Keratinocyte (primary cell): ENCODE measurements around the gene CC2D2A. TPM values are rescaled to one million over a fixed set of nuclear protein-coding genes. Genes with fewer than 3 reads are reported as not detected.

ENCODE experiments used
- DNase-seq: peaks from one replicate; pipeline ENCODE4 v3.0.0-alpha.2; 2011; ENCODE audit warnings: low read depth, missing footprints, low spot score
- FAIRE-seq: peaks from 2 replicates; lab custom pipeline; 2011; peaks lifted over from hg19 to GRCh38; lab: Jason Lieb, UNC
- H2AFZ ChIP-seq: 2 replicates; pipeline ENCODE4 v1.6.0; 2012; ENCODE audit warnings: low read length, control low read depth, inconsistent platforms; ENCODE audit not compliant: control insufficient read depth
- H3K27ac ChIP-seq: 2 replicates; pipeline ENCODE4 v1.5.1; 2011; ENCODE audit warnings: low read length; ENCODE audit not compliant: control insufficient read depth, insufficient read depth
- H3K27me3 ChIP-seq: 3 replicates; pipeline ENCODE4 v1.6.0; 2011; ENCODE audit warnings: low read length; ENCODE audit not compliant: control insufficient read depth, insufficient read depth; ENCODE audit errors: extremely low read depth
- H3K36me3 ChIP-seq, 2 experiments: 2 replicates in 1 of 2; 3 replicates in 1 of 2; pipeline ENCODE4 v1.5.1; 2011; ENCODE audit warnings: low read length in 2 of 2, mild to moderate bottlenecking in 1 of 2; ENCODE audit not compliant: control insufficient read depth in 2 of 2, insufficient read depth in 2 of 2; ENCODE audit errors: extremely low read depth in 1 of 2
- H3K4me1 ChIP-seq: 3 replicates; pipeline ENCODE4 v1.5.1; 2011; ENCODE audit warnings: low read length; ENCODE audit not compliant: control insufficient read depth, insufficient read depth; ENCODE audit errors: extremely low read depth
- H3K4me2 ChIP-seq: 3 replicates; pipeline ENCODE4 v1.6.0; 2011; ENCODE audit warnings: low read depth, low read length; ENCODE audit not compliant: control insufficient read depth, insufficient read depth; ENCODE audit errors: extremely low read depth
- H3K4me3 ChIP-seq, 3 experiments: fragments of 200-600 bp in 1 of 3; sonication (generic) in 1 of 3; 2 replicates in 2 of 3; 3 replicates in 1 of 3; pipeline ENCODE4 v1.5.1; 2011 to 2016; ENCODE audit warnings: low read length in 3 of 3, mild to moderate bottlenecking in 3 of 3, control low read depth in 2 of 3, inconsistent platforms in 1 of 3, low read depth in 1 of 3, mixed read lengths in 1 of 3, mixed run types in 1 of 3, moderate library complexity in 1 of 3; ENCODE audit not compliant: control insufficient read depth in 2 of 3, insufficient read depth in 2 of 3; ENCODE audit errors: extremely low read depth in 1 of 3
- H3K79me2 ChIP-seq: 2 replicates; pipeline ENCODE4 v1.6.0; 2012; ENCODE audit warnings: low read length; ENCODE audit not compliant: control insufficient read depth, insufficient read depth
- H3K9ac ChIP-seq: 3 replicates; pipeline ENCODE4 v1.6.0; 2011; ENCODE audit warnings: low read length; ENCODE audit not compliant: control insufficient read depth, insufficient read depth; ENCODE audit errors: extremely low read depth
- H3K9me1 ChIP-seq: 3 replicates; pipeline ENCODE4 v1.6.0; 2011; ENCODE audit warnings: low read length; ENCODE audit not compliant: control insufficient read depth, insufficient read depth; ENCODE audit errors: extremely low read depth
- H3K9me3 ChIP-seq: 2 replicates; pipeline ENCODE4 v1.5.1; 2012; ENCODE audit warnings: low read depth, low read length; ENCODE audit not compliant: control insufficient read depth
- H4K20me1 ChIP-seq: 3 replicates; pipeline ENCODE4 v1.6.0; 2011; ENCODE audit warnings: low read length; ENCODE audit not compliant: control insufficient read depth, insufficient read depth; ENCODE audit errors: extremely low read depth
- EZH2 ChIP-seq: IDR thresholded peaks from one replicate; pipeline ENCODE4 v1.6.1; 2012; ENCODE audit warnings: inconsistent platforms, mild to moderate bottlenecking, low read length, moderate library complexity
- dilution Hi-C: fragments of 300-500 bp; cut with MboI; formaldehyde crosslinking; loops from one replicate; pipeline ENCODE4 v1.7.0; 2020; ENCODE audit warnings: low sequenced_read_pairs; ENCODE audit not compliant: extremely low pct_ligation_motif_present
- polyA plus RNA-seq, 5 experiments: library from polyadenylated mRNA; depleted of rRNA in 3 of 5; stranded (reverse) in 3 of 5; stranded (forward) in 1 of 5; unstranded in 1 of 5; fragments of >200 nt; gene quantifications; 1 replicate in 1 of 5; 2 replicates in 3 of 5; 3 replicates in 1 of 5; pipeline versions ENCODE4 v1.2.1 to v1.2.3, GENCODE V29; 2011 to 2012; ENCODE audit warnings: missing spikeins in 2 of 5, low read depth in 1 of 5, low replicate concordance in 1 of 5
- TF ChIP-seq, protein P1 (sequence below), 3 experiments: IDR thresholded peaks in 1 of 3; conservative IDR thresholded peaks in 1 of 3; optimal IDR thresholded peaks in 1 of 3; 2 replicates in 2 of 3; 3 replicates in 1 of 3; pipeline versions ENCODE3 to v1.5.1; 2011; ENCODE audit warnings: low read length in 3 of 3, mild to moderate bottlenecking in 3 of 3, moderate library complexity in 2 of 3, control low read depth in 1 of 3, inconsistent platforms in 1 of 3; ENCODE audit not compliant: insufficient read depth in 2 of 3; ENCODE audit errors: extremely low read depth in 1 of 3

The CC2D2A gene
- polyA plus RNA-seq, 1 donor (not counting 4 experiments of a cell fraction or from before 2014, with no cell fraction given) = 11.8 TPM

DNA sequence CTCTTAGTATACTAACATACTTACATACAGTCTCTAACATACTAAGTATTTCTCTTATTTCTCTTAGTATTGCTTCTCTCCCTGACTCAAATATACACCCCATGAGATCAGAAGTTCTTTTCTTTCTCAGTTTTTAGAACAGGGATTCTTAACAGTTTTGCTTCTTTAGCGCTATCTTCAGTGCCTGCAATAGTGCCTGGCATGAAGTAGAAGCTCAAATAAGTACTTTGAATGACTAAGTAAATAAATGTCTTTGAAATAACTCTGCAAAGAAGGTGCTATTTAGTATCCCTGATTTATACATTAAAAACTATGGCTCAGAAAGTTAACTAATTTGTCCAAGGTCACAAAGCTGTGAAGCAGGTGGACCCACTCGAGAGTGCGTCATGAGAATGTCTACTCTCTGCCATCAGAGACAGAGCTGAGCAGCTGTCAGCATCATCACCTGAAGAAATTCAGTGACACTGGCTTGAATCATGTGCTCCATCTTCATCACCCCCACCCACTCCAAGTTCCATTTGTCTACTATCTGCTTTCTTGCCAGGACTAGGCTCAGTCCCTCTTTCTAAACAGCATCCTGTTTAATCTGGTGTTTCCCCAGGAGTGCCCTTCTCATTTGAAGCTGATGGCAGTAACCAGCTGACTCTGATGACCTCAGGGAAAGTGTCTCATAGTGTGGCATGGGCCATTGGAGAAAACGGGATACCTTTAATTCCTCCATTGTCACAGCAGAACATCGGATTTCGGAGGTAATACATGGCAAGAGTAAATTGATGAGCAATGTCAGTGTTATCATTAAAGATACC lies 83.1 kb downstream of the CC2D2A start:
- no peaks in the 10 kb centered on the region for H3K9me3 ChIP-seq
- TF ChIP-seq EZH2 = no peak
- TF ChIP-seq, protein P1, sequence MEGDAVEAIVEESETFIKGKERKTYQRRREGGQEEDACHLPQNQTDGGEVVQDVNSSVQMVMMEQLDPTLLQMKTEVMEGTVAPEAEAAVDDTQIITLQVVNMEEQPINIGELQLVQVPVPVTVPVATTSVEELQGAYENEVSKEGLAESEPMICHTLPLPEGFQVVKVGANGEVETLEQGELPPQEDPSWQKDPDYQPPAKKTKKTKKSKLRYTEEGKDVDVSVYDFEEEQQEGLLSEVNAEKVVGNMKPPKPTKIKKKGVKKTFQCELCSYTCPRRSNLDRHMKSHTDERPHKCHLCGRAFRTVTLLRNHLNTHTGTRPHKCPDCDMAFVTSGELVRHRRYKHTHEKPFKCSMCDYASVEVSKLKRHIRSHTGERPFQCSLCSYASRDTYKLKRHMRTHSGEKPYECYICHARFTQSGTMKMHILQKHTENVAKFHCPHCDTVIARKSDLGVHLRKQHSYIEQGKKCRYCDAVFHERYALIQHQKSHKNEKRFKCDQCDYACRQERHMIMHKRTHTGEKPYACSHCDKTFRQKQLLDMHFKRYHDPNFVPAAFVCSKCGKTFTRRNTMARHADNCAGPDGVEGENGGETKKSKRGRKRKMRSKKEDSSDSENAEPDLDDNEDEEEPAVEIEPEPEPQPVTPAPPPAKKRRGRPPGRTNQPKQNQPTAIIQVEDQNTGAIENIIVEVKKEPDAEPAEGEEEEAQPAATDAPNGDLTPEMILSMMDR (optimal IDR thresholded peaks at IDR 0.05 in 1 of 3, IDR thresholded peaks at IDR 0.05 in 1 of 3, conservative IDR thresholded peaks at IDR 0.05 in 1 of 3; ENCODE audit: extremely low read depth in 1 of 3, insufficient read depth in 2 of 3, low read length in 3 of 3) = no peak
- no peak overlapping the region for H3K4me3 ChIP-seq
- H3K4me1 ChIP-seq = no peaks in the 10 kb centered on the region
- no peak overlapping the region for H3K9ac ChIP-seq
- no peaks in the 10 kb centered on the region for H3K27me3 ChIP-seq
- FAIRE-seq = no peak
- no peak overlapping the region for H2AFZ ChIP-seq
- H3K79me2 ChIP-seq = no peaks in the 10 kb centered on the region
- dilution Hi-C loops = no loop called here
- DNase-seq = no peak
- no peaks in the 10 kb centered on the region for H3K9me1 ChIP-seq
- no peak overlapping the region for H3K4me2 ChIP-seq
- H4K20me1 ChIP-seq = no peaks in the 10 kb centered on the region
- H3K36me3 ChIP-seq = no peaks in the 10 kb centered on the region
- H3K27ac ChIP-seq = no peak overlapping the region

DNA sequence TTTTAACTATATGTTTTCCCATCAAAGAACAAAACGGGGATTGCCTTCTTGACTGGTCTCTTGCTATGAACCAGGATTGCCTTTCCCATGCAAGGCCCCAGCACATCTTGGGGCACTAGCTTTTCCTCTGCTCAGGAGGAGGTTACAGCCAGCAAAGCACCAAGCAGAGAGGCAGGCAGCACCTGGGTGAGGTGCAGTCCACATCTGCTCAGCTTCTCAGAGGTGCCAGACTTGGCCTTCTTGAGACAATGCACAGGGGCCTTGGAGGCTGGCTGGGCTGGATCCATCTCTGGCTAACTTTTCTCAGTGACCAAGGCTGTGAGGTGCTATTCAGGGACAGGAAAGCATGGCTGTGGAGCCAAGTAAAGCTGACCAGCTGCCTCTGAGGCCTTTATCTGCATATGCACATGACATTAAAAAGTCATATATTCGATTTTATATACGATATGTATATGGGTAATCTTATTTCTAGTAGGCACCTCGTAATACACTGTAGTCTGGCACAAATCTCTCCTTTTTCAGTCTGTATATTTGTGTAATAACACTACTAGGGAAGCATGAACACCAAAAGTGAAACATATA lies 86.9 kb downstream of the CC2D2A start:
- TF ChIP-seq, protein P1 (optimal IDR thresholded peaks at IDR 0.05 in 1 of 3, IDR thresholded peaks at IDR 0.05 in 1 of 3, conservative IDR thresholded peaks at IDR 0.05 in 1 of 3; ENCODE audit: extremely low read depth in 1 of 3, insufficient read depth in 2 of 3, low read length in 3 of 3) = no peak
- TF ChIP-seq EZH2 = no peak
- Histone ChIP-seq H3K9me1 (no peaks in the 10 kb centered on the region), H3K36me3 (no peaks in the 10 kb centered on the region), H3K79me2 (no peaks in the 10 kb centered on the region), H3K9ac (no peak overlapping the region), H3K27me3 (no peaks in the 10 kb centered on the region), H3K9me3 (no peaks in the 10 kb centered on the region), H3K4me2 (no peak overlapping the region), H3K4me1 (no peaks in the 10 kb centered on the region), H3K27ac (no peak overlapping the region), H4K20me1 (no peaks in the 10 kb centered on the region), H3K4me3 (no peak overlapping the region), H2AFZ (no peak overlapping the region)
- dilution Hi-C loops = no loop called here
- DNase-seq (no peak), FAIRE-seq (no peak)
